ENCODE measurements around the gene SYPL2.

The SYPL2 gene

DNA sequence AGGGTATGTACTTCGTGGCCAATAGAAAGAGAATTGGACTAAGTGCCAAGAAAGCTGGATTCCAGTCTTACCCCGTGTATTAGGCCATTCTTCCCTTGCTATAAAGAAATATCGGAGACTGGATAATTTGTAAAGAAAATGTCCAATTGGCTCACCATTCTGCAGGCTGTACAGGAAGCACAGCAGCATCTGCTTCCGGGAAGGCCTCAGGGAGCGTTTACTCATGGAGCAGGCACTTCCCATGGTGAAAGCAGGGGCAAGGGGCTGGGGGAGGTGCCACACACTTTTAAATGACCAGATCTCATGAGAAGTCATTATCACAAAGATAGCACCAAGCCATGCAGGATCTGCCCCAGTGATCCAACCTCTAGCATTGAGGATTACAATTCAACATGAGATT lies 51.0 kb downstream of the SYPL2 start:
- no peak for DNase-seq (ENCODE audit: low spot score)

DNA sequence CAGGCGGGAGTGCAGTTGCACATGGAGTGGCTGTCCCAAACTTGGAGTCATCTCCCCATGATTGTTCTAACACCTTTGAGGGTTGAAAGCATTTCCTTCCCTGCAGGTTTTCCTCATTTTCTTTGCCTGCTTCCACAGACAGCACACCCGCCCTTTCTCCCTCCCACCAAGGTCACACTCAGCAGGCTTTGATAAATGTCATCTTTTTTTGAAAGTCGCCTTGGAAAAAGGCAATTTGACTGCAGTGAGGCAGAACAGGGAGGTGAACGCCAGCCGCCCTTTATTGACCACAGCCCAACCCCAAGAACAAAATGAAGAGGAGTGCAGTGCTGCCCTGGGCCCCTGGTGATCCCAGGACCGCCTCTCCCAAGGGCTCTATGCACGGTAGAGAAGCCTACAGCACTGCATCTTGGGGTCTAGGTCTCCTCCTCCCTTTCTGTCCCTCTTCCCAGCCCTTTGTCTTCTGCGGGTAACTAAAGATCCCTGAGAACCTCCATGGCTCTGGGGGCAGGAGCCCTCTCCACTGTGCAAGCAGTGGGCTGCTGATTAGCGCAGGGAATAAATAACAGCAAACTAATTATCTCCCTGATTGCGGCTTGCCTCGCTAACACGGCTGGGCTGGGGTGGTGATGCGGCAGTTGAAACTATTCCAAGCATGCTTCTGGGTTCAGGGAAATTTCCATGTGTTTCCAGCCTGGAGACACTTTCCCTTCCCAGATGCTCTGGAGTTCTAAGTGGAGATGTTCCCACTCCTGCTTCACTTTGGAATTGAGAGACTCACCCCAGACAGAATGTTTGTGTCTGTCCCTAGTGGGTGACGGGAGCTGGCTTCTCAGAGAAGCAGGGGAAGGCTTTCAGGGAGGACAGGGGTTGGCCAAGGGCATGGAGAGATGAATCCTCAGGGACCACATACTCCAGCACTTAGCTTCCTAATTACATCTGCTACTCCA lies 54.9 kb downstream of the SYPL2 start:
- no peak for DNase-seq (ENCODE audit: low spot score)

GRCh38 chr1:109522026-109522425 lies 55.7 kb downstream of the SYPL2 start:
- no peak for DNase-seq (ENCODE audit: low spot score)

GRCh38 chr1:109523706-109524105 lies 57.4 kb downstream of the SYPL2 start:
- no peak for DNase-seq (ENCODE audit: low spot score)

- DNase-seq (ENCODE audit: low spot score) = no peak
These were observed 60.9 kb downstream of the SYPL2 start for GRCh38 chr1:109527098-109527811.

DNA sequence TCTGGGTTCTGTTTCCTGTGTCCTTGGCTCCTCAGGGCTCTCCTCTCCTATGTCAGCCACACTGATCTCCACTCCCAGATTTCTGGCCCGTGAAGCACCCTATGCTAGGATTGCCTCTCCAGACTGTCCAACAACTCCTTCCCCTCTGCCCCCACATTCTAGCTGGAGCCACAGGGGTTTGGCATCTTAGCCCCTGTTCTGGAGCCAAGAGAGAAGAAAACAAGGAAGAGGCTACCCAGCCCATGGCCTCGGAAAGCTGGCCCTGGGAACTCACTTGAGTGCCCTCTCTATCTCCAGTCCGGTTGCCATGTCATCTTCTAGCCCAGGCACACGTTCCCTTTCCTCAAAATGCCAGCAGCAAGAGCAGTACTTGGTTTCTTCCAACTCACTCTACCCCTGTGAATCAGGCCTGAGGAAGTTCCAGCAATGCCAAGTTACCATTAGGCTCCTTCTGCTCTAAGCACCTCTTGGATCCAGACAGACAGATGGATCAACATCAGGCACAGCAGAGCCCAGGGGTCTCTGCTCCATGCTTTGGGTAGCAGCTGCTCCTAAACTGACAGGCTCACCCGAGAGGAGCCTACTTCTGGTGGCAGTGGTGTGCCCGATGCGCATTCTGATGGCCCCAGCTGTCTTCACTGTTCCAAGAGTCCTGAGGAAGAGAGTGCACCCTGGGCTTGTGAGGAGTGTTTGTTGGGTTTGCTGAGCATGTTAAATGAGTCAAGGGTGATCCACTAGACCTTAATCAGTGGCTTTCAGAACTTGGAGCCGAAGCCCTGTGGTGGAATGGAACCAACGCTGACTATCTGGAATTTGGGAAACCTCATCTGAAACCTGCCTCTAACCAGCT lies 61.7 kb downstream of the SYPL2 start:
- DNase-seq (ENCODE audit: low spot score) = no peak

DNA sequence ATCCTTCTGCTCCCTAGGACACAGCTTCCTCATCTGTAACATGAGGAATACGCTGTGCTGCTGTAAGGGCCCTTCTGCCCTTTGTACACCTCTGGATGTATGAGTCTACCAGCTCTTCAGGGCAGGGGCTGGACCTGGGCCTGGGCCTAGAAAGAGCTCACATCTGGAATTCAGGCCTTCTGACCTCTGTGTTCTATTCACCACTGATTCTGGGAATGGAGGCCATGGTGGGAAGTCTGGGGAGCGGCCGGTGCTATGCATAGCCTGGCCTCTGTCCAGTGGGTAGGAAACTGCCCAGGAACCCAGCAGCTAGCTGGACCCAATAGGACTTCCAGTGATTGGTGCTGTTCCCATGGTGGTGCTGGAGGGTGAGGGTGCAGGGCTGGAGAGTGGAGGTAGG lies 62.4 kb downstream of the SYPL2 start:
- DNase-seq (ENCODE audit: low spot score) = no peak

- DNase-seq (ENCODE audit: low spot score) = no peak
These were observed 63.6 kb downstream of the SYPL2 start for GRCh38 chr1:109529881-109530456.

- DNase-seq (ENCODE audit: low spot score) = no peak
These were observed 64.2 kb downstream of the SYPL2 start for GRCh38 chr1:109530457-109531087.

GRCh38 chr1:109531380-109531779 lies 65.0 kb downstream of the SYPL2 start:
- no peak for DNase-seq (ENCODE audit: low spot score)
